NOMO-1 (cell line): ENCODE results near the gene COX7A1.

Source experiments
- DNase-seq, 2 experiments: peaks; one replicate each; lab custom pipeline; 2025; ENCODE audit not compliant: unreplicated experiment in 2 of 2; lab: John Stamatoyannopoulos, UW

COX7A1 gene

GRCh38 chr19:36113894-36114720 lies 38.1 kb downstream of the COX7A1 start:
- no peak for DNase-seq

- no peak for DNase-seq
Observed at GRCh38 chr19:36113425-36113824, 38.8 kb downstream of the COX7A1 start.

GRCh38 chr19:36112678-36113077 lies 39.6 kb downstream of the COX7A1 start:
- no peak for DNase-seq

GRCh38 chr19:36111200-36111539 lies 41.1 kb downstream of the COX7A1 start:
- DNase-seq: no peak

GRCh38 chr19:36110487-36111199 lies 41.6 kb downstream of the COX7A1 start, which contains the start of gene OVOL3:
OVOL3 (plus strand) TSS chr19:36111143; CDS start chr19:36111203, 60 bp downstream.
- no peak for DNase-seq

- DNase-seq: no peak
Observed at GRCh38 chr19:36108684-36109083, 43.6 kb downstream of the COX7A1 start.

GRCh38 chr19:36106991-36107390 lies 45.3 kb downstream of the COX7A1 start:
- no peak for DNase-seq

- no peak for DNase-seq
Observed at GRCh38 chr19:36106441-36106840, 45.8 kb downstream of the COX7A1 start.

- DNase-seq: no peak
Observed at GRCh38 chr19:36103842-36104552, 48.2 kb downstream of the COX7A1 start.

GRCh38 chr19:36103040-36103626 lies 49.1 kb downstream of the COX7A1 start:
- no peak for DNase-seq

- no peak for DNase-seq
Observed at GRCh38 chr19:36101550-36102327, 50.5 kb downstream of the COX7A1 start.
